HL-60 (cell line): ENCODE measurements around the gene CTSO.

Experiments used
- CTCF ChIP-seq: IDR thresholded peaks from one replicate; pipeline ENCODE4 v1.5.1; 2011; ENCODE audit warnings: low read length, control low read depth, inconsistent platforms; ENCODE audit not compliant: insufficient read depth
- POLR2AphosphoS5 ChIP-seq: IDR thresholded peaks from 2 replicates; pipeline ENCODE4 v1.6.1; 2012; ENCODE audit warnings: low read depth

- TF ChIP-seq CTCF (no peak), POLR2AphosphoS5 (no peak)
Measured at GRCh38 chr4:155954118-155954685, 536 bp upstream of the CTSO start.
